OCI-LY7 (cell line): ENCODE results near the gene MRPL33. TPM values are rescaled to one million over a fixed set of nuclear protein-coding genes. Genes with fewer than 3 reads are reported as not detected.
A peak's percentile ranks its signal among the peaks of the same experiment; 100 is the strongest.

Experiments used
- BruUV-seq: library from RNA; stranded (reverse); fragments of 400-500 nt; replicated peaks from 2 replicates; lab custom pipeline; 2021; lab: Mats Ljungman, UMichigan
- CTCF ChIA-PET: fragments of 300-600 bp; sonication (Branson Sonifier 250); formaldehyde crosslinking; loops from one replicate; lab custom pipeline; 2022; ENCODE audit warnings: antibody characterized with exemption; ENCODE audit not compliant: unreplicated experiment; lab: Charles Lee
- POLR2A ChIA-PET: fragments of 300-600 bp; sonication (Branson Sonifier 250); formaldehyde crosslinking; loops from one replicate; lab custom pipeline; 2022; ENCODE audit warnings: antibody characterized with exemption; lab: Charles Lee
- DNase-seq: peaks from one replicate; pipeline ENCODE4 v3.0.0-alpha.2; 2015; ENCODE audit warnings: low spot score
- H2AFZ ChIP-seq: fragments of 200-600 bp; sonication (generic), shearing (Covaris generic); 2 replicates; pipeline ENCODE4 v1.6.1; 2014; ENCODE audit warnings: mild to moderate bottlenecking, antibody characterized with exemption, low read length, moderate library complexity
- H3K27ac ChIP-seq: fragments of 200-600 bp; sonication (generic); 2 replicates; pipeline ENCODE4 v1.5.1; 2014; ENCODE audit warnings: mixed run types, low read depth, mild to moderate bottlenecking, moderate library complexity, low read length, inconsistent platforms; ENCODE audit not compliant: poor library complexity, severe bottlenecking
- H3K36me3 ChIP-seq: fragments of 200-600 bp; sonication (generic); 2 replicates; pipeline ENCODE4 v1.6.1; 2014; ENCODE audit warnings: mild to moderate bottlenecking, antibody characterized with exemption, low read length, moderate library complexity, mixed read lengths; ENCODE audit not compliant: insufficient read depth
- H3K4me1 ChIP-seq: fragments of 200-600 bp; sonication (generic); 2 replicates; pipeline ENCODE4 v1.5.1; 2014; ENCODE audit warnings: mild to moderate bottlenecking, low read length; ENCODE audit not compliant: insufficient read depth, poor library complexity, severe bottlenecking
- H3K4me2 ChIP-seq: fragments of 200-600 bp; sonication (generic); 2 replicates; pipeline ENCODE4 v1.6.1; 2014; ENCODE audit warnings: mild to moderate bottlenecking, low read length
- H3K4me3 ChIP-seq: fragments of 200-600 bp; sonication (generic); 2 replicates; pipeline ENCODE4 v1.5.1; 2014; ENCODE audit warnings: mild to moderate bottlenecking, low read depth, low read length; ENCODE audit not compliant: poor library complexity, severe bottlenecking
- H3K79me2 ChIP-seq: fragments of 200-600 bp; sonication (generic); 2 replicates; pipeline ENCODE4 v1.6.1; 2016; ENCODE audit warnings: low read depth, mild to moderate bottlenecking, low read length, moderate library complexity, mixed read lengths; ENCODE audit not compliant: insufficient read depth
- H3K9me2 ChIP-seq: fragments of 200-600 bp; sonication (generic); 2 replicates; pipeline ENCODE4 v1.6.1; 2016; ENCODE audit warnings: mild to moderate bottlenecking, low read length, mixed read lengths; ENCODE audit not compliant: insufficient read depth
- H3K9me3 ChIP-seq: fragments of 200-600 bp; sonication (generic); 2 replicates; pipeline ENCODE4 v1.6.1; 2014; ENCODE audit warnings: mild to moderate bottlenecking, mixed run types, low read length, mixed read lengths
- H4K20me1 ChIP-seq: fragments of 200-600 bp; sonication (generic); 2 replicates; pipeline ENCODE4 v1.6.1; 2014; ENCODE audit warnings: mild to moderate bottlenecking, antibody characterized with exemption, low read length, moderate library complexity, mixed read lengths; ENCODE audit not compliant: insufficient read depth
- EZH2phosphoT487 ChIP-seq: fragments of 200-600 bp; sonication (generic); IDR thresholded peaks from 2 replicates; pipeline ENCODE4 v1.6.1; 2018; ENCODE audit warnings: low read depth, borderline replicate concordance, mild to moderate bottlenecking, mixed run types, antibody characterized with exemption, low read length, moderate library complexity, mixed read lengths
- intact Hi-C: fragments of 100-400 bp; cut with micrococcal nuclease; formaldehyde crosslinking; loops from one replicate; pipeline ENCODE4 v1.10.0; 2022; ENCODE audit not compliant: unreplicated experiment
- total RNA-seq, 2 experiments: library from RNA; depleted of rRNA in 1 of 2; stranded (reverse); fragments of >200 nt in 1 of 2; shearing (Covaris generic) in 1 of 2; gene quantifications; 2 replicates each; pipeline ENCODE4 v1.2.3, GENCODE V29; 2014 to 2022
- TF ChIP-seq, protein P1 (sequence below): fragments of 200-600 bp; sonication (generic); conservative IDR thresholded peaks from 2 replicates; pipeline ENCODE4 v1.5.1; 2014; ENCODE audit warnings: mild to moderate bottlenecking, antibody characterized with exemption, low read length, moderate library complexity, mixed read lengths

Gene MRPL33
- total RNA-seq, 2 experiments from 2014 or later, result 43.8 to 51.2 TPM

DNA sequence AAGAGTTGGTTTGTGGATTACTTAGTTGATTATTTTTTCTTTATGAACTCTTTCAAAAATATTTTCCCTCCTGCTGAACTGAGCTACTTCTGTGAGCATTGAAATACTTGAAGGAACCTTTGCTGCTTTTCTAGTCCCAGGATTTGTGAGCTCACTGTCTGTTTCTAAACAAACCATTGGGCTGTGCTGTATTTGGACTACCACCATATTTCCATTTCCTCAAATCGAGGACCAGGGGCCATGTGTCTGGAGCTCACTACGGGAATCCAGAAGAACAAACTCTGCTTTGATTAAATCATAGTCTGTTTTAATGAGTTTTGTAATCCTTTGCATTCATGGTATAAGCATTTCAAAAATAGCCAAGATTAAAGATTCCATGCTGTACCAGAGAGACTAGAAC is 1.3 kb downstream of the MRPL33 start:
- no peak for TF ChIP-seq EZH2phosphoT487
- TF ChIP-seq, protein P1, sequence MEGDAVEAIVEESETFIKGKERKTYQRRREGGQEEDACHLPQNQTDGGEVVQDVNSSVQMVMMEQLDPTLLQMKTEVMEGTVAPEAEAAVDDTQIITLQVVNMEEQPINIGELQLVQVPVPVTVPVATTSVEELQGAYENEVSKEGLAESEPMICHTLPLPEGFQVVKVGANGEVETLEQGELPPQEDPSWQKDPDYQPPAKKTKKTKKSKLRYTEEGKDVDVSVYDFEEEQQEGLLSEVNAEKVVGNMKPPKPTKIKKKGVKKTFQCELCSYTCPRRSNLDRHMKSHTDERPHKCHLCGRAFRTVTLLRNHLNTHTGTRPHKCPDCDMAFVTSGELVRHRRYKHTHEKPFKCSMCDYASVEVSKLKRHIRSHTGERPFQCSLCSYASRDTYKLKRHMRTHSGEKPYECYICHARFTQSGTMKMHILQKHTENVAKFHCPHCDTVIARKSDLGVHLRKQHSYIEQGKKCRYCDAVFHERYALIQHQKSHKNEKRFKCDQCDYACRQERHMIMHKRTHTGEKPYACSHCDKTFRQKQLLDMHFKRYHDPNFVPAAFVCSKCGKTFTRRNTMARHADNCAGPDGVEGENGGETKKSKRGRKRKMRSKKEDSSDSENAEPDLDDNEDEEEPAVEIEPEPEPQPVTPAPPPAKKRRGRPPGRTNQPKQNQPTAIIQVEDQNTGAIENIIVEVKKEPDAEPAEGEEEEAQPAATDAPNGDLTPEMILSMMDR, result no peak
- DNase-seq, result no peak
- no peaks in the 10 kb centered on the region for H3K9me3 ChIP-seq
- intact Hi-C loops, result loop anchor here (5.0 kb wide), 2 partner anchors 119 to 619 kb away; partner anchors contain the start of genes BABAM2, FOSL2 and RBKS
- peaks cover 5% of the 10 kb centered on the region; the same call in 1 of the 2 replicates for H3K9me2 ChIP-seq
- H2AFZ ChIP-seq, result no peak overlapping the region
- peak overlapping the region; percentile 82 for H3K4me3 ChIP-seq
- no peaks in the 10 kb centered on the region for H4K20me1 ChIP-seq
- POLR2A ChIA-PET, result interaction anchor here (0.6 to 1.3 kb wide), 6 partner anchors 16 to 1409 kb away, joined by 3 to 5 read pairs (median 4); no protein-coding TSS in a partner anchor
- H3K4me1 ChIP-seq, result peaks cover 12% of the 10 kb centered on the region
- peak overlapping the region; percentile 69 for H3K4me2 ChIP-seq
- H3K27ac ChIP-seq, result no peak overlapping the region
- no TSS peak for BruUV-seq
- peaks cover 17% of the 10 kb centered on the region; the same call in 1 of the 2 replicates for H3K36me3 ChIP-seq
- H3K79me2 ChIP-seq, result peaks cover 14% of the 10 kb centered on the region
- CTCF ChIA-PET, result no interaction called here

DNA sequence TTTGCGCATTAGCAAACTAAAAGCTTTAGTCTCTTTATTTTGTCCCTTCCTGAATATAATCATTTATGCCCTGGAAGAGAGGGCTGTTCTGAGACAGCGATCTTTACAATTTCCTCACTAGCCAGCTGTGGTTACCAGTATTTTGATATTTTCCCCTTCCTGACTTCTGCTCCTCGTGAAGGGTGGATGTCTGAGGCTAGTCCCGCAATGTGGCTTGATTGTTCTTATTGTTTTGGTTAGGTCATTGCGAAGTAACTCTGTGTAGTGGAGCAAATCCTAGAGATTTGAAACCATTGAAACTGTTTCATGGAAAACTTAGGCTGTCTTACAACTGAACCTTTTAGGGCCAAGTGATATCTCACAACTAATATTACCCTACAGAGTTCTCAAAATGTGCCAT is 2.4 kb downstream of the MRPL33 start:
- no peak for TF ChIP-seq EZH2phosphoT487
- TF ChIP-seq, protein P1, result no peak
- no peak overlapping the region for H2AFZ ChIP-seq
- CTCF ChIA-PET, result no interaction called here
- peaks cover 20% of the 10 kb centered on the region; the same call in 1 of the 2 replicates for H3K36me3 ChIP-seq
- H3K4me1 ChIP-seq, result peaks cover 12% of the 10 kb centered on the region
- intact Hi-C loops, result loop anchor here (5.0 kb wide), 2 partner anchors 118 to 618 kb away; partner anchors contain the start of genes BABAM2, FOSL2 and RBKS
- H3K27ac ChIP-seq, result no peak overlapping the region
- no peak for DNase-seq
- BruUV-seq, result no TSS peak
- peaks cover 14% of the 10 kb centered on the region for H3K79me2 ChIP-seq
- no peaks in the 10 kb centered on the region for H3K9me3 ChIP-seq
- POLR2A ChIA-PET, result no interaction called here
- H4K20me1 ChIP-seq, result no peaks in the 10 kb centered on the region
- no peak overlapping the region for H3K4me3 ChIP-seq
- H3K9me2 ChIP-seq, result peaks cover 5% of the 10 kb centered on the region; the same call in 1 of the 2 replicates
- H3K4me2 ChIP-seq, result no peak overlapping the region; the same call in 1 of the 2 replicates

DNA sequence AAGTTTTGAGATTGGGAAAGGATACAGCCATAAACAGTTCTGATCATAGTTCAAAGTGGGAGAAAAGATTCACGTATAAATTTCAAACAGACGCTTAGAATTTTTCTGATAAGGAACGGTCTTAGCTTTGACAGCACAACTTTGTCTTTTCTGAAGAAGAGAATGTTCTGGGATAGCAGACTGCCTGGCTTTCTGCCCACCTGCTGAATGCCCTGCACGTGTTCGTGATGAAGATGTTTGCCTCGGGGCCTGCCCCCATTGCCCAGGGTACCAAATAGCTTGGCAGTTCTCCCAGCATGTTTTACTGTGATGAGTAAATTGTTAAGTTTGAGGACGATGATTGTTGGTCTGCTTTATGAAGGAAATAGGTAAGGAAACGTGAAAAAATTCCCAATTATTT is 4.6 kb downstream of the MRPL33 start:
- DNase-seq, result no peak
- Histone ChIP-seq H3K27ac (no peak overlapping the region), H2AFZ (no peak overlapping the region), H3K4me2 (no peak overlapping the region), H3K9me3 (no peaks in the 10 kb centered on the region), H3K79me2 (peaks cover 14% of the 10 kb centered on the region), H3K4me3 (no peak overlapping the region), H3K9me2 (peaks cover 5% of the 10 kb centered on the region; the same call in 1 of the 2 replicates), H3K4me1 (peaks cover 12% of the 10 kb centered on the region), H3K36me3 (peaks cover 34% of the 10 kb centered on the region), H4K20me1 (no peaks in the 10 kb centered on the region)
- ChIA-PET POLR2A (interaction anchor here (0.6 kb wide), 1 partner anchor 791 kb away, joined by 5 read pairs; no protein-coding TSS in a partner anchor), CTCF (no interaction called here)
- intact Hi-C loops, result no loop called here
- TF ChIP-seq EZH2phosphoT487, result no peak
- TF ChIP-seq, protein P1, result no peak
- no TSS peak for BruUV-seq
